Measurements from ENCODE around the gene IFNAR2.

GRCh38 chr21:33279330-33279820, 49.6 kb downstream of the IFNAR2 start:
- TF ChIP-seq CTCF (IDR thresholded peaks at IDR 0.05): no peak
- no peak for TF ChIP-seq POLR2A (IDR thresholded peaks at IDR 0.05)
- no peak for TF ChIP-seq EP300 (IDR thresholded peaks at IDR 0.05)
